ENCODE measurements around the gene RRAGC. TPM values are rescaled to one million over a fixed set of nuclear protein-coding genes. Genes with fewer than 3 reads are reported as not detected.

Gene RRAGC
- total and polyA plus RNA-seq, 7 donors = 18.2 to 38.8 (median 24.6) TPM

DNA sequence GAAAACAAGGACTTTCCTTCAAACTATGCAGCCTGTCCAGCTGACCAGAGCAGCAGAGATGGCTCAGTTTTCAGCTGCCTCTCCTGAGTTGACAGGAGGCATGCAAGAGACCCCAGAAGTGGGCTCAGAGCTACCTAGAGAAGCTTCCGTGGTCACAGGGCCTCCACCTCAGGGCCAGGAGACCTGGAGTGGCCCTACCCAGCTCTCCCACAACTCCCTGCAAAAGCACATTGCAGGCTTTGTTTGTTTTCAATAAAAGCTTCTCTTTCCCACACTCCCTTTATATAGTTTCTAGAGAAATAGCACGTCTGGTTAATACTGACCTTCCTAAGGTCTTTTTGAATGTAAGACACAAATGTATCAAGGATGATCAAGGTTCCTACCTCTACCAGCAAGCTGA is 40.1 kb downstream of the RRAGC start:
- no peak overlapping the region for H3K27ac ChIP-seq
- H3K9me3 ChIP-seq = no peaks in the 10 kb centered on the region
- H3K27me3 ChIP-seq = peaks cover 33 to 58% (median 41%) of the 10 kb centered on the region in 3 donors
- 24 to 68% methylated on average over 2 of the region's 2 CpGs for WGBS, 2 donors
- DNase-seq = no peak
- TF ChIP-seq, protein P1, sequence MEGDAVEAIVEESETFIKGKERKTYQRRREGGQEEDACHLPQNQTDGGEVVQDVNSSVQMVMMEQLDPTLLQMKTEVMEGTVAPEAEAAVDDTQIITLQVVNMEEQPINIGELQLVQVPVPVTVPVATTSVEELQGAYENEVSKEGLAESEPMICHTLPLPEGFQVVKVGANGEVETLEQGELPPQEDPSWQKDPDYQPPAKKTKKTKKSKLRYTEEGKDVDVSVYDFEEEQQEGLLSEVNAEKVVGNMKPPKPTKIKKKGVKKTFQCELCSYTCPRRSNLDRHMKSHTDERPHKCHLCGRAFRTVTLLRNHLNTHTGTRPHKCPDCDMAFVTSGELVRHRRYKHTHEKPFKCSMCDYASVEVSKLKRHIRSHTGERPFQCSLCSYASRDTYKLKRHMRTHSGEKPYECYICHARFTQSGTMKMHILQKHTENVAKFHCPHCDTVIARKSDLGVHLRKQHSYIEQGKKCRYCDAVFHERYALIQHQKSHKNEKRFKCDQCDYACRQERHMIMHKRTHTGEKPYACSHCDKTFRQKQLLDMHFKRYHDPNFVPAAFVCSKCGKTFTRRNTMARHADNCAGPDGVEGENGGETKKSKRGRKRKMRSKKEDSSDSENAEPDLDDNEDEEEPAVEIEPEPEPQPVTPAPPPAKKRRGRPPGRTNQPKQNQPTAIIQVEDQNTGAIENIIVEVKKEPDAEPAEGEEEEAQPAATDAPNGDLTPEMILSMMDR (IDR thresholded peaks at IDR 0.05) = no peak
- TF ChIP-seq EP300 (IDR thresholded peaks at IDR 0.05) (no peak), POLR2A (IDR thresholded peaks at IDR 0.05) (no peak), POLR2AphosphoS5 (IDR thresholded peaks at IDR 0.05) (no peak)
- intact Hi-C loops (cut with DNase I) = loop anchor here (10.0 kb wide), 1 partner anchor 215 kb away; no protein-coding TSS in a partner anchor
- H3K36me3 ChIP-seq = no peaks in the 10 kb centered on the region
- H3K4me1 ChIP-seq = peaks cover 0 to 14% (median 13%) of the 10 kb centered on the region in 4 donors
- no peak overlapping the region for H3K4me3 ChIP-seq

DNA sequence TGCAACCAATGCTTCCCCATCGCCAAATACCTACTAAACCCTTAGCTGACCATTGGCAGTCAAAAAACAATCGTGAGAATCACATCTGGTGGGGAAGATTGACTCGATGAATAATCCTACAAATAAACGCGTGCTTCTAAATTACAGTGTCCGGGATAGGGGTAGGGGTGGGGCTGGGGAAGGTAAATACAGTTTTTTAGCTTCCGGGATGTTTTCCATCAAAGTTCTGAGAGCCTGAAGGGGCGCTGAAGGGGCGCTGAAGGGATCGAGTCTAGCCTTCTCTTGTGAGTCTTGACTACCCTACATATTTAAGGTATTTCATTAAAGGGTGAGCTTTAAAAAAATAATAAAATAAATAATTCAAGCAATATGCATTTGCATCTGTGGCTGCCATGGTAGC is 40.5 kb downstream of the RRAGC start:
- H3K27me3 ChIP-seq = peaks cover 33 to 63% (median 41%) of the 10 kb centered on the region in 3 donors
- peaks cover 0 to 14% (median 13%) of the 10 kb centered on the region in 4 donors for H3K4me1 ChIP-seq
- no peak overlapping the region for H3K4me3 ChIP-seq
- TF ChIP-seq POLR2A (IDR thresholded peaks at IDR 0.05) (no peak), EP300 (IDR thresholded peaks at IDR 0.05) (no peak), POLR2AphosphoS5 (IDR thresholded peaks at IDR 0.05) (no peak)
- TF ChIP-seq, protein P1 (IDR thresholded peaks at IDR 0.05) = no peak
- H3K36me3 ChIP-seq = no peaks in the 10 kb centered on the region
- intact Hi-C loops (cut with DNase I) = loop anchor here (10.0 kb wide), 1 partner anchor 214 kb away; no protein-coding TSS in a partner anchor
- H3K9me3 ChIP-seq = no peaks in the 10 kb centered on the region
- DNase-seq = no peak
- 28 to 32% methylated on average over 10 of the region's 10 CpGs for WGBS, 2 donors
- H3K27ac ChIP-seq = no peak overlapping the region

DNA sequence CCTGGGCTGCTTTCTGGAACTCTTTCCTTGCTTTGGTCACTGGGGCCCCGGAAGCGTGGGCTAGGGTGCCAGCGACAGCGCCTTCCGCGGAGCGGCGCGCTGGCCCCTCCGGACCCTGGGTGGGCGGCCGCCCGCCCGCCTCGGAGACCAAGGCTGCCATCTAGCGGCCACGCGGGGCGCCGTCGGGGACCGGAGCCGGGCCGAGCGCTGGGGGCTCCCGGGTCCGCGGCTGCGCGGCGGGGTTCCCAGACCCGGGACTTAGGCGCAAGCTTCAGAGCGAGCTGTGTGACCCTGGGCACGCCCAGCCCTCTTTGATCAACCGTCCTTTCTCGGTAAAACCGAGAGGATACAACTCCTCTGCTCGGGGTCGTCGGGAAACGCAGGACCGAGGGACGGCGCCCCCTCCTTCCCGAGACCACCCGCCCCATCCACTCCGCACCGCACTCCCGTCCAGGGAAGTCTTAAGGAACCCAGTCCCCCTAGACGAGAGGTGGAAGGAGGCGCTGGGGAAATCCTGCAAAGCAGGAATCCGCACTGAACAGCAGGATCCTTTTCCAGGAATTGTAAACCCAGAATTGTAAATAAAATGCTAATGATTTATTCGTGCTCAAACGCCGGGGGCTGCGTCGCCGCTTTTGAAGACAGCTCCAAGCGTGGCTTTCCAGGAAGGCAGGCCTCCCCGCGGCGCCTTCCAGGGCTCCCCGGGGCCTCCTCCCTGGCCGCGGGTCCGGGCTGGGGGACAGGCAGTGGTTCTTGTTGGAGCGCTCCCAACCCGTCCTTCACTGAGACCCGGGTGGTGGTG is 41.2 kb downstream of the RRAGC start:
- H3K27me3 ChIP-seq = peaks cover 33 to 69% (median 41%) of the 10 kb centered on the region in 3 donors
- TF ChIP-seq, protein P1 (IDR thresholded peaks at IDR 0.05) = peak in 2 of 4 experiments; percentile 24 to 77
- TF ChIP-seq POLR2A (IDR thresholded peaks at IDR 0.05) = no peak
- no peak overlapping the region for H3K27ac ChIP-seq
- peaks cover 0 to 14% (median 13%) of the 10 kb centered on the region in 4 donors for H3K4me1 ChIP-seq
- no peak for DNase-seq
- peak overlapping the region in 2 of 4 donors; percentile 27 to 39 for H3K4me3 ChIP-seq
- H3K36me3 ChIP-seq = no peaks in the 10 kb centered on the region
- no peaks in the 10 kb centered on the region for H3K9me3 ChIP-seq
- intact Hi-C loops (cut with DNase I) = loop anchor here (10.0 kb wide), 1 partner anchor 214 kb away; no protein-coding TSS in a partner anchor
- 2 to 3% methylated on average over 70 of the region's 70 CpGs for WGBS, 2 donors

DNA sequence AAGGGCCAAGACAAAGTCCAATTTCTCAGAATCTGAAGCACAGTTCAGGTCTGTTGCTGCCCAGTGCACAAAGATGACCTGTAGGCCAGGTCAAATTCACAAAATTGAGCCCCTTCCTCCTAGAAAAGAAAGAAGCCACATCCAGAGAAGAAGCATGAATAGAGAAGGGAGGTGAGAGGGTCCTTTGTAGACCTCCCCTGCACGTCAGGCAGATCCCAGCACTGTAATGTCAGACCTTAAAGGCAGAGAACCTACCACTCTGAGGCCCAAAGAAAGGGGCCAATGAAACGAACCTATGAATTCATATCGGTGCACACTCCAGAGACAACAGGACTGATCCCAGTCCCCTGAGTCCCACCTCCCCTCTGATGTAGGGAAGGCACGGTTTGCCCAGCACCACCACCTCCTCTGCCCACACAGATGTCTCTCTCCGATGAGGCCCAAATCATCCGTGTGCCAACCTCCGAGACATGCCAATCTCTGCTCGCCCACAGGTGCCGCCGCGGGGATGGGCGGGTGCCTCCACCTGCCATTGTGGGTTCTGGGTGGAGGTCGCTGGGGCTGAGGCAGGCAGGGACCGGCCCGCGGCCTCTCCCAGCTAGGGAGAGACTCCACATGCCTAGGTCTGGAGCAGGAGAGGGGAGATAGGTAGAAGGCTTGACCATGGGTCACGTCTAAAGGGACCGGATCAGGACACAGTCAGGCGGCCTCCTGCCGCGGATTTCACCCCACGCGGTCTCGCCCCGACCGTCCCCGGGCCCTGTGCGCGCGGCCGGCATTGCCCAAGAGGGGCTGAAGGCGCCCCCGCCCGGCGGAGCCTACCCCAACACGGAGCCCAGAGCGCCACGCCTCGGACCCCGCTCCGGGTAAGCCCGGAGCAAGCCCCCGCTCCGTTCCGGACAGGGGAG is 42.1 kb downstream of the RRAGC start:
- Histone ChIP-seq H3K4me1 (peaks cover 0 to 14% (median 13%) of the 10 kb centered on the region in 4 donors), H3K27ac (no peak overlapping the region), H3K9me3 (no peaks in the 10 kb centered on the region), H3K27me3 (peaks cover 33 to 76% (median 41%) of the 10 kb centered on the region in 3 donors), H3K4me3 (peak overlapping the region in 2 of 4 donors; percentile 27 to 39), H3K36me3 (no peaks in the 10 kb centered on the region)
- TF ChIP-seq POLR2AphosphoS5 (IDR thresholded peaks at IDR 0.05) (no peak), POLR2A (IDR thresholded peaks at IDR 0.05) (no peak), EP300 (IDR thresholded peaks at IDR 0.05) (no peak)
- TF ChIP-seq, protein P1 (IDR thresholded peaks at IDR 0.05) = no peak
- no peak for DNase-seq
- intact Hi-C loops (cut with DNase I) = loop anchor here (10.0 kb wide), 1 partner anchor 213 kb away; no protein-coding TSS in a partner anchor
- WGBS, 2 donors = 37 to 48% methylated on average over 45 of the region's 45 CpGs

All from sigmoid colon (tissue), 7 donors.